H9 (cell line): ENCODE results near the gene KMT2D. TPM values are rescaled to one million over a fixed set of nuclear protein-coding genes. Genes with fewer than 3 reads are reported as not detected.

Experiments
- DNase-seq: peaks from one replicate; pipeline ENCODE4 v3.0.0-alpha.2; 2017
- H2AFZ ChIP-seq: one replicate; pipeline ENCODE4 v1.6.1; 2013; ENCODE audit warnings: mild to moderate bottlenecking, low read length, control low read depth, moderate library complexity
- H2AK5ac ChIP-seq: 2 replicates; pipeline ENCODE4 v1.6.1; 2013; ENCODE audit warnings: low read length, control low read depth, mixed read lengths; ENCODE audit not compliant: insufficient read length
- H2BK120ac ChIP-seq: one replicate; pipeline ENCODE4 v1.6.1; 2013; ENCODE audit warnings: low read depth, mild to moderate bottlenecking, low read length, control low read depth, inconsistent platforms; ENCODE audit not compliant: poor library complexity, severe bottlenecking
- H2BK12ac ChIP-seq: 2 replicates; pipeline ENCODE4 v1.6.1; 2013; ENCODE audit warnings: low read length, control low read depth, mixed read lengths, low read depth; ENCODE audit not compliant: insufficient read length
- H2BK15ac ChIP-seq: 2 replicates; pipeline ENCODE4 v1.6.1; 2013; ENCODE audit warnings: low read depth, low read length, control low read depth
- H2BK20ac ChIP-seq: one replicate; pipeline ENCODE4 v1.6.1; 2013; ENCODE audit warnings: low read depth, mild to moderate bottlenecking, low read length, control low read depth, inconsistent platforms; ENCODE audit not compliant: poor library complexity, severe bottlenecking
- H2BK5ac ChIP-seq: 2 replicates; pipeline ENCODE4 v1.6.1; 2013; ENCODE audit warnings: low read length, control low read depth, mixed read lengths; ENCODE audit not compliant: insufficient read length
- H3K14ac ChIP-seq: 2 replicates; pipeline ENCODE4 v1.6.1; 2013; ENCODE audit warnings: low read length, control low read depth; ENCODE audit not compliant: insufficient read depth
- H3K18ac ChIP-seq: 2 replicates; pipeline ENCODE4 v1.6.1; 2013; ENCODE audit warnings: low read depth, mild to moderate bottlenecking, mixed read lengths, low read length, control low read depth; ENCODE audit not compliant: insufficient read length
- H3K23ac ChIP-seq: 2 replicates; pipeline ENCODE4 v1.6.1; 2013; ENCODE audit warnings: low read length, control low read depth, mixed read lengths, low read depth; ENCODE audit not compliant: insufficient read length
- H3K23me2 ChIP-seq: 2 replicates; pipeline ENCODE4 v1.6.1; 2013; ENCODE audit warnings: low read depth, mild to moderate bottlenecking, mixed read lengths, low read length, control low read depth; ENCODE audit not compliant: insufficient read length, poor library complexity, severe bottlenecking
- H3K27ac ChIP-seq: 2 replicates; pipeline ENCODE4 v1.5.1; 2013; ENCODE audit warnings: low read length, control low read depth, mixed read lengths, low read depth; ENCODE audit not compliant: insufficient read length
- H3K27me3 ChIP-seq: 2 replicates; pipeline ENCODE4 v1.6.1; 2013; ENCODE audit warnings: low read length, control low read depth, inconsistent platforms; ENCODE audit not compliant: insufficient read depth
- H3K4ac ChIP-seq: 2 replicates; pipeline ENCODE4 v1.6.1; 2013; ENCODE audit warnings: low read depth, mild to moderate bottlenecking, control low read depth, inconsistent platforms, low read length, moderate library complexity
- H3K4me1 ChIP-seq: 2 replicates; pipeline ENCODE4 v1.6.1; 2013; ENCODE audit warnings: low read length, control low read depth, inconsistent platforms; ENCODE audit not compliant: insufficient read depth
- H3K4me2 ChIP-seq: 2 replicates; pipeline ENCODE4 v1.6.1; 2013; ENCODE audit warnings: low read length, control low read depth, mixed read lengths; ENCODE audit not compliant: insufficient read length, insufficient read depth
- H3K56ac ChIP-seq: 2 replicates; pipeline ENCODE4 v1.6.1; 2013; ENCODE audit warnings: low read depth, mild to moderate bottlenecking, mixed read lengths, low read length, control low read depth; ENCODE audit not compliant: insufficient read length
- H3K79me1 ChIP-seq: 2 replicates; pipeline ENCODE4 v1.6.1; 2013; ENCODE audit warnings: low read depth, mild to moderate bottlenecking, moderate library complexity, low read length, control low read depth, inconsistent platforms; ENCODE audit not compliant: insufficient read depth, poor library complexity, severe bottlenecking
- H3K79me2 ChIP-seq: 2 replicates; pipeline ENCODE4 v1.6.1; 2013; ENCODE audit warnings: low read length, control low read depth, inconsistent platforms; ENCODE audit not compliant: insufficient read depth
- H3K9ac ChIP-seq: 2 replicates; pipeline ENCODE4 v1.6.1; 2013; ENCODE audit warnings: low read length, control low read depth, mixed read lengths; ENCODE audit not compliant: insufficient read length; ENCODE audit errors: extremely low read depth
- H3K9me3 ChIP-seq: one replicate; pipeline ENCODE4 v1.6.1; 2013; ENCODE audit warnings: low read depth, low read length, inconsistent platforms; ENCODE audit not compliant: control insufficient read depth
- H3T11ph ChIP-seq: one replicate; pipeline ENCODE4 v1.6.1; 2013; ENCODE audit warnings: mild to moderate bottlenecking, low read length, control low read depth, inconsistent platforms
- H4K20me1 ChIP-seq: one replicate; pipeline ENCODE4 v1.6.1; 2013; ENCODE audit not compliant: control insufficient read depth, insufficient read length, insufficient read depth
- H4K5ac ChIP-seq: 2 replicates; pipeline ENCODE4 v1.6.1; 2013; ENCODE audit warnings: low read depth, mild to moderate bottlenecking, mixed read lengths, low read length, control low read depth; ENCODE audit not compliant: insufficient read length
- H4K8ac ChIP-seq: replicated peaks from 2 replicates; pipeline ENCODE4 v1.6.1; 2013; ENCODE audit warnings: low read length, control low read depth, mixed read lengths, low read depth; ENCODE audit not compliant: insufficient read length
- H4K91ac ChIP-seq: 2 replicates; pipeline ENCODE4 v1.6.1; 2013; ENCODE audit warnings: low read depth, mild to moderate bottlenecking, moderate library complexity, mixed read lengths, low read length, control low read depth; ENCODE audit not compliant: insufficient read length
- H3K27ac Mint-ChIP-seq, 3 experiments: 2 replicates in 2 of 3; 3 replicates in 1 of 3; pipeline ENCODE4 v1.8.0; 2020 to 2021; ENCODE audit warnings: mixed read lengths in 3 of 3, mild to moderate bottlenecking in 1 of 3, moderate library complexity in 1 of 3
- H3K27me3 Mint-ChIP-seq: 2 replicates; pipeline ENCODE4 v1.8.0; 2021; ENCODE audit warnings: low read depth, mild to moderate bottlenecking, moderate library complexity, mixed read lengths
- H3K36me3 Mint-ChIP-seq, 3 experiments: 2 replicates in 2 of 3; 3 replicates in 1 of 3; pipeline ENCODE4 v1.8.0; 2020 to 2021; ENCODE audit warnings: low read depth in 3 of 3, mixed read lengths in 3 of 3; ENCODE audit not compliant: insufficient read depth in 1 of 3
- H3K4me1 Mint-ChIP-seq, 2 experiments: 2 replicates each; pipeline ENCODE4 v1.8.0; 2020; ENCODE audit warnings: mixed read lengths in 2 of 2
- H3K4me3 Mint-ChIP-seq, 2 experiments: 2 replicates in 1 of 2; 3 replicates in 1 of 2; pipeline ENCODE4 v1.8.0; 2020 to 2021; ENCODE audit warnings: mild to moderate bottlenecking in 2 of 2, mixed read lengths in 2 of 2, moderate library complexity in 1 of 2
- H3K9me3 Mint-ChIP-seq, 2 experiments: 2 replicates in 1 of 2; 3 replicates in 1 of 2; pipeline ENCODE4 v1.8.0; 2020; ENCODE audit warnings: mild to moderate bottlenecking in 2 of 2, mixed read lengths in 2 of 2, moderate library complexity in 1 of 2
- WGBS: extraction: QIAGEN DNeasy Blood & Tissue Kit; methylation state at CpG from one replicate; pipeline ENCODE4 v1.1.7; 2013; ENCODE audit warnings: missing lambda C conversion rate, low lambda C conversion rate, mixed read lengths; ENCODE audit not compliant: insufficient read length; ENCODE audit errors: extremely low coverage; 5-methylcytosine and 5-hydroxymethylcytosine counted together
- total RNA-seq: library from RNA; stranded (reverse); gene quantifications from 2 replicates; pipeline ENCODE4 v1.2.1, GENCODE V29; 2021
- TF ChIP-seq, protein P1 (sequence below): fragments of 200-600 bp; sonication (generic); conservative IDR thresholded peaks from 3 replicates; pipeline ENCODE4 v1.8.0; 2021; ENCODE audit warnings: antibody characterized with exemption, mild to moderate bottlenecking

Gene KMT2D
- total RNA-seq, 1 experiment from 2014 or later = 93.7 TPM

DNA sequence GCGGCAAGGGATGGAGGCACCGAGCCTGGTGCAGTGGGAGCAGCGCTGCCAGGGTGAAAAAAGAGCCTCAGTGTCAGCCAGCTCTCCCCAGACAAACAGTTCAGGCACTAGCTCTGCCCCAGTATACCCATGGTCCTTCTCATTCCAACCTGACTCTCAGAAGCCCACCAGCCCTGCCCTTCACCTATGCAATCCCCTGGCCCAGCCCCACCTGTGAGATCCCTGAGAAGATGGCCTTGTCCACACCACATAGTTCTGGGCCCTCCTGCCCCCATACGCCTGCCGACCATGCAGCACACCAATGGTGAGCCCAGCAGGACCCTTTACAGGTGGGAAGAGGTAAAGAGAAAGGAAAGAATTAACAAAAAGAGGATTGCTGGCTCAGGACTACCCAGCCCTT lies 6.5 kb downstream of the KMT2D start:
- Histone ChIP-seq H2BK120ac (no peak overlapping the region), H2BK12ac (no peak overlapping the region), H3K14ac (no peak overlapping the region), H3K4me1 (peaks cover 14% of the 10 kb centered on the region), H2AK5ac (no peak overlapping the region), H2AFZ (no peak overlapping the region), H3K27ac (no peak overlapping the region), H3K23me2 (peaks cover 12% of the 10 kb centered on the region), H2BK15ac (no peak overlapping the region), H4K8ac (no peak overlapping the region), H4K20me1 (no peaks in the 10 kb centered on the region), H3K9ac (no peak overlapping the region), H3K18ac (no peak overlapping the region), H4K91ac (no peak overlapping the region), H2BK5ac (no peak overlapping the region), H3K56ac (no peak overlapping the region), H3K4me2 (no peak overlapping the region), H3K4ac (no peak overlapping the region), H3K79me1 (peaks cover 26% of the 10 kb centered on the region), H3K27me3 (no peaks in the 10 kb centered on the region), H3K23ac (no peak overlapping the region), H3K79me2 (peaks cover 41% of the 10 kb centered on the region), H2BK20ac (no peak overlapping the region), H3T11ph (no peak overlapping the region), H4K5ac (no peak overlapping the region), H3K9me3 (no peaks in the 10 kb centered on the region)
- DNase-seq = no peak
- Mint-ChIP-seq H3K27me3 (no peaks in the 10 kb centered on the region), H3K4me1 (peaks cover 40 to 43% of the 10 kb centered on the region in 2 experiments), H3K4me3 (no peak overlapping the region), H3K27ac (no peak overlapping the region), H3K9me3 (no peaks in the 10 kb centered on the region), H3K36me3 (peaks cover 56 to 71% (median 69%) of the 10 kb centered on the region in 3 experiments)
- no CpG with 5 or more reads among the region's 5 CpGs for WGBS
- TF ChIP-seq, protein P1, sequence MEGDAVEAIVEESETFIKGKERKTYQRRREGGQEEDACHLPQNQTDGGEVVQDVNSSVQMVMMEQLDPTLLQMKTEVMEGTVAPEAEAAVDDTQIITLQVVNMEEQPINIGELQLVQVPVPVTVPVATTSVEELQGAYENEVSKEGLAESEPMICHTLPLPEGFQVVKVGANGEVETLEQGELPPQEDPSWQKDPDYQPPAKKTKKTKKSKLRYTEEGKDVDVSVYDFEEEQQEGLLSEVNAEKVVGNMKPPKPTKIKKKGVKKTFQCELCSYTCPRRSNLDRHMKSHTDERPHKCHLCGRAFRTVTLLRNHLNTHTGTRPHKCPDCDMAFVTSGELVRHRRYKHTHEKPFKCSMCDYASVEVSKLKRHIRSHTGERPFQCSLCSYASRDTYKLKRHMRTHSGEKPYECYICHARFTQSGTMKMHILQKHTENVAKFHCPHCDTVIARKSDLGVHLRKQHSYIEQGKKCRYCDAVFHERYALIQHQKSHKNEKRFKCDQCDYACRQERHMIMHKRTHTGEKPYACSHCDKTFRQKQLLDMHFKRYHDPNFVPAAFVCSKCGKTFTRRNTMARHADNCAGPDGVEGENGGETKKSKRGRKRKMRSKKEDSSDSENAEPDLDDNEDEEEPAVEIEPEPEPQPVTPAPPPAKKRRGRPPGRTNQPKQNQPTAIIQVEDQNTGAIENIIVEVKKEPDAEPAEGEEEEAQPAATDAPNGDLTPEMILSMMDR = no peak
